GM10266 (cell line): ENCODE data around the gene KRTAP4-4.
"Not testable (repeated sequence)": the region's sequence is repeated elsewhere in the genome, so short reads cannot be mapped to it uniquely, and the experiment has no call there.

Source experiments
- DNase-seq: peaks from one replicate; pipeline ENCODE4 v3.0.0; 2012; ENCODE audit errors: extremely low spot score
- CTCF ChIP-seq: IDR thresholded peaks from 2 replicates; pipeline ENCODE4 v1.5.1; 2012; ENCODE audit warnings: mild to moderate bottlenecking, low read depth; ENCODE audit not compliant: control insufficient read depth, insufficient read depth; ENCODE audit errors: missing control alignments

The KRTAP4-4 gene

GRCh38 chr17:41131979-41132378 is 28.6 kb downstream of the KRTAP4-4 start:
- DNase-seq = peak; percentile 17
- no peak for TF ChIP-seq CTCF

- DNase-seq = no peak
Observed at GRCh38 chr17:41127371-41127770, 33.2 kb downstream of the KRTAP4-4 start.

GRCh38 chr17:41126412-41126811 is 34.1 kb downstream of the KRTAP4-4 start:
- DNase-seq = no peak
- TF ChIP-seq CTCF = no peak

More at GRCh38 chr17:41127371-41127770, 33.2 kb downstream of the KRTAP4-4 start:
- TF ChIP-seq CTCF = no peak

- no peak for TF ChIP-seq CTCF
Observed at GRCh38 chr17:41125064-41125463, 35.5 kb downstream of the KRTAP4-4 start.

GRCh38 chr17:41123991-41124371 is 36.6 kb downstream of the KRTAP4-4 start, which contains the start of gene KRTAP4-12:
Gene KRTAP4-12 (minus strand): TSS chr17:41124182. CDS start chr17:41124122, 60 bp downstream.
- not testable (repeated sequence) for DNase-seq

More at GRCh38 chr17:41125064-41125463, 35.5 kb downstream of the KRTAP4-4 start:
- DNase-seq = no peak

GRCh38 chr17:41123292-41123990 is 37.1 kb downstream of the KRTAP4-4 start:
- DNase-seq = not testable (repeated sequence)

- DNase-seq = no peak
- TF ChIP-seq CTCF = no peak
Observed at GRCh38 chr17:41121742-41122141, 38.8 kb downstream of the KRTAP4-4 start.

- not testable (repeated sequence) for DNase-seq
Observed at GRCh38 chr17:41119696-41120690, 40.6 kb downstream of the KRTAP4-4 start.
